H1 (cell line): ENCODE results near the gene CSNK1A1. TPM values are rescaled to one million over a fixed set of nuclear protein-coding genes. Genes with fewer than 3 reads are reported as not detected.

Source experiments
- CTCF ChIA-PET: fragments of 300-600 bp; sonication (Branson Sonifier 250); formaldehyde crosslinking; loops from one replicate; lab custom pipeline; 2021; ENCODE audit not compliant: partially characterized antibody; lab: Charles Lee
- POLR2A ChIA-PET: fragments of 300-600 bp; sonication (Branson Sonifier 250); formaldehyde crosslinking; loops from one replicate; lab custom pipeline; 2021; ENCODE audit warnings: inconsistent platforms; ENCODE audit not compliant: partially characterized antibody; lab: Charles Lee
- DNase-seq, 2 experiments: peaks; one replicate each; pipeline versions ENCODE4 v3.0.0 to v3.0.0-alpha.2; 2010 to 2022; ENCODE audit warnings: low spot score in 2 of 2, low read depth in 1 of 2, mixed read lengths in 1 of 2
- FAIRE-seq: peaks from 2 replicates; lab custom pipeline; 2011; peaks lifted over from hg19 to GRCh38; lab: Jason Lieb, UNC
- H2AFZ ChIP-seq: 2 replicates; pipeline ENCODE4 v1.8.1; 2012; ENCODE audit warnings: low read length, inconsistent platforms
- H2AK5ac ChIP-seq: 2 replicates; pipeline ENCODE4 v1.6.1; 2013; ENCODE audit warnings: low read depth, low read length
- H2BK120ac ChIP-seq: replicated peaks from 2 replicates; pipeline ENCODE3; 2013; ENCODE audit warnings: low read depth, low read length, inconsistent platforms
- H2BK12ac ChIP-seq: 2 replicates; pipeline ENCODE4 v1.6.1; 2013; ENCODE audit warnings: low read depth, low read length
- H2BK15ac ChIP-seq: 2 replicates; pipeline ENCODE4 v1.6.1; 2013; ENCODE audit warnings: low read length
- H2BK20ac ChIP-seq: 2 replicates; pipeline ENCODE4 v1.6.1; 2013; ENCODE audit warnings: low read length
- H2BK5ac ChIP-seq: 2 replicates; pipeline ENCODE4 v1.6.1; 2013; ENCODE audit warnings: low read depth, low read length
- H3K14ac ChIP-seq: 2 replicates; pipeline ENCODE4 v1.6.1; 2013; ENCODE audit warnings: inconsistent platforms; ENCODE audit not compliant: insufficient read length
- H3K18ac ChIP-seq: 2 replicates; pipeline ENCODE4 v1.6.1; 2013; ENCODE audit warnings: low read length; ENCODE audit errors: extremely low read depth
- H3K23ac ChIP-seq: 2 replicates; pipeline ENCODE4 v1.6.1; 2013; ENCODE audit warnings: inconsistent platforms; ENCODE audit not compliant: insufficient read length
- H3K23me2 ChIP-seq: 2 replicates; pipeline ENCODE4 v1.6.1; 2013; ENCODE audit warnings: low read depth, low read length
- H3K27ac ChIP-seq: 2 replicates; pipeline ENCODE4 v1.6.1; 2011; ENCODE audit warnings: low read depth, low read length, inconsistent platforms
- H3K27me3 ChIP-seq, 4 experiments: replicated peaks in 1 of 4; 1 replicate in 1 of 4; 2 replicates in 3 of 4; pipeline versions ENCODE4 v1.6.1 to v1.8.1; 2011 to 2013; ENCODE audit warnings: low read length in 3 of 4, mild to moderate bottlenecking in 3 of 4, inconsistent platforms in 2 of 4, mixed read lengths in 2 of 4, moderate library complexity in 1 of 4; ENCODE audit not compliant: control insufficient read depth in 3 of 4, insufficient read depth in 3 of 4; ENCODE audit errors: extremely low read depth in 1 of 4
- H3K36me3 ChIP-seq, 4 experiments: 2 replicates each; pipeline versions ENCODE4 v1.6.1 to v1.8.1; 2011 to 2013; ENCODE audit warnings: mild to moderate bottlenecking in 4 of 4, low read length in 3 of 4, moderate library complexity in 2 of 4, control low read depth in 1 of 4, inconsistent platforms in 1 of 4; ENCODE audit not compliant: insufficient read depth in 4 of 4, control insufficient read depth in 2 of 4
- H3K4ac ChIP-seq: replicated peaks from 2 replicates; pipeline ENCODE3; 2013; ENCODE audit warnings: low read length, low read depth, mixed read lengths, inconsistent platforms; ENCODE audit not compliant: insufficient read length
- H3K4me1 ChIP-seq, 4 experiments: replicated peaks in 1 of 4; 1 replicate in 1 of 4; 2 replicates in 3 of 4; pipeline versions ENCODE4 v1.6.1 to v1.8.1; 2011 to 2013; ENCODE audit warnings: low read length in 3 of 4, inconsistent platforms in 2 of 4, mixed read lengths in 1 of 4; ENCODE audit not compliant: insufficient read depth in 4 of 4, control insufficient read depth in 3 of 4
- H3K4me2 ChIP-seq, 2 experiments: 2 replicates each; pipeline versions ENCODE4 v1.6.1 to v1.8.1; 2011 to 2013; ENCODE audit warnings: low read depth in 2 of 2, low read length in 2 of 2, control low read depth in 1 of 2, inconsistent platforms in 1 of 2, mild to moderate bottlenecking in 1 of 2; ENCODE audit not compliant: insufficient read depth in 1 of 2
- H3K4me3 ChIP-seq, 4 experiments: fragments of 200-600, 300-600 bp in 1 of 4; sonication (generic), shearing (Covaris generic), sonication (Bioruptor Twin) in 1 of 4; 2 replicates each; pipeline versions ENCODE4 v1.5.1 to v1.8.1; 2011 to 2016; ENCODE audit warnings: low read length in 4 of 4, low read depth in 3 of 4, control low read depth in 2 of 4, inconsistent platforms in 2 of 4, mild to moderate bottlenecking in 2 of 4, mixed read lengths in 1 of 4, moderate library complexity in 1 of 4; ENCODE audit not compliant: insufficient read depth in 2 of 4; ENCODE audit errors: extremely low read depth in 1 of 4
- H3K56ac ChIP-seq: replicated peaks from 2 replicates; pipeline ENCODE3; 2013; ENCODE audit warnings: low read depth, mild to moderate bottlenecking, mixed read lengths, low read length, inconsistent platforms; ENCODE audit not compliant: insufficient read length
- H3K79me1 ChIP-seq: 2 replicates; pipeline ENCODE4 v1.6.1; 2013; ENCODE audit warnings: low read depth, low read length, control low read depth
- H3K79me2 ChIP-seq, 2 experiments: 2 replicates each; pipeline versions ENCODE4 v1.6.1 to v1.8.1; 2012 to 2013; ENCODE audit warnings: low read length in 2 of 2, mild to moderate bottlenecking in 2 of 2, inconsistent platforms in 1 of 2; ENCODE audit not compliant: insufficient read depth in 2 of 2, control insufficient read depth in 1 of 2
- H3K9ac ChIP-seq, 4 experiments: replicated peaks in 1 of 4; 1 replicate in 1 of 4; 2 replicates in 3 of 4; pipeline versions ENCODE4 v1.6.1 to v1.8.1; 2011 to 2013; ENCODE audit warnings: low read depth in 3 of 4, low read length in 3 of 4, control low read depth in 2 of 4, mild to moderate bottlenecking in 2 of 4, moderate library complexity in 2 of 4, inconsistent platforms in 1 of 4; ENCODE audit errors: extremely low read depth in 1 of 4
- H3K9me3 ChIP-seq, 2 experiments: 2 replicates each; pipeline versions ENCODE4 v1.6.1 to v1.8.1; 2012 to 2013; ENCODE audit warnings: mild to moderate bottlenecking in 2 of 2, moderate library complexity in 2 of 2, control low read depth in 1 of 2, inconsistent platforms in 1 of 2, low read depth in 1 of 2, low read length in 1 of 2, mixed read lengths in 1 of 2; ENCODE audit not compliant: insufficient read depth in 2 of 2
- H4K20me1 ChIP-seq, 2 experiments: replicated peaks in 1 of 2; 2 replicates each; pipeline versions ENCODE3 to v1.8.1; 2011 to 2013; ENCODE audit warnings: inconsistent platforms in 2 of 2, low read length in 2 of 2, mild to moderate bottlenecking in 1 of 2; ENCODE audit not compliant: insufficient read depth in 2 of 2, control insufficient read depth in 1 of 2
- H4K5ac ChIP-seq: 2 replicates; pipeline ENCODE4 v1.6.1; 2013; ENCODE audit warnings: low read length, low read depth, mixed read lengths, inconsistent platforms; ENCODE audit not compliant: insufficient read length
- H4K8ac ChIP-seq: 2 replicates; pipeline ENCODE4 v1.8.0; 2013; ENCODE audit warnings: mild to moderate bottlenecking, moderate library complexity, low read length, inconsistent platforms; ENCODE audit not compliant: insufficient read depth; ENCODE audit errors: extremely low read depth
- H4K91ac ChIP-seq: replicated peaks from 2 replicates; pipeline ENCODE3; 2013; ENCODE audit warnings: low read length, mixed read lengths, inconsistent platforms; ENCODE audit not compliant: insufficient read length
- GABPA ChIP-seq: IDR thresholded peaks from 2 replicates; pipeline ENCODE4 v1.6.1; 2011; ENCODE audit warnings: mild to moderate bottlenecking, low read length, moderate library complexity, borderline replicate concordance; ENCODE audit not compliant: insufficient read depth
- JUND ChIP-seq: IDR thresholded peaks from 2 replicates; pipeline ENCODE4 v1.6.1; 2011; ENCODE audit warnings: mild to moderate bottlenecking, improper control_type of control experiment, low read length
- RAD21 ChIP-seq, 2 experiments: IDR thresholded peaks in 1 of 2; conservative IDR thresholded peaks in 1 of 2; 2 replicates each; pipeline ENCODE4 v1.6.1; 2011; ENCODE audit warnings: low read depth in 2 of 2, low read length in 2 of 2, improper control_type of control experiment in 1 of 2, inconsistent platforms in 1 of 2, mild to moderate bottlenecking in 1 of 2, moderate library complexity in 1 of 2
- WGBS, 2 experiments: shearing (Covaris generic) in 1 of 2; methylation state at CpG; one replicate each; pipeline versions ENCODE4 v1.1.6 to v1.1.7; 2013 to 2015; ENCODE audit warnings: low lambda C conversion rate in 2 of 2, mixed read lengths in 2 of 2, inconsistent platforms in 1 of 2, low coverage in 1 of 2, missing lambda C conversion rate in 1 of 2; ENCODE audit not compliant: insufficient replicate concordance in 2 of 2, insufficient coverage in 1 of 2, insufficient read length in 1 of 2; ENCODE audit errors: extremely low coverage in 1 of 2, missing lambda C conversion rate in 1 of 2; 5-methylcytosine and 5-hydroxymethylcytosine counted together
- polyA plus RNA-seq, 7 experiments: library from polyadenylated mRNA; depleted of rRNA in 3 of 7; stranded (reverse) in 5 of 7; unstranded in 2 of 7; fragments of >200 nt in 5 of 7; fragments of 200-250 nt in 2 of 7; gene quantifications; 1 replicate in 5 of 7; 2 replicates in 1 of 7; 4 replicates in 1 of 7; pipeline versions ENCODE4 v1.2.1 to v1.2.3, GENCODE V29; 2011 to 2013; ENCODE audit warnings: missing spikeins in 2 of 7, mixed read lengths in 2 of 7
- total RNA-seq: library from RNA; stranded (reverse); fragmentation: NEBNext Ultra II Directional; extraction: Animal tissue kit (Norgen Biotek cat#: 25700); gene quantifications from 2 replicates; pipeline ENCODE4 v1.2.1, GENCODE V29; 2021

Gene CSNK1A1
- total and polyA plus RNA-seq, 2 of the 8 experiments (the other 6 are each of a cell fraction or from before 2014, with no cell fraction given): 61.2 to 244 TPM

DNA sequence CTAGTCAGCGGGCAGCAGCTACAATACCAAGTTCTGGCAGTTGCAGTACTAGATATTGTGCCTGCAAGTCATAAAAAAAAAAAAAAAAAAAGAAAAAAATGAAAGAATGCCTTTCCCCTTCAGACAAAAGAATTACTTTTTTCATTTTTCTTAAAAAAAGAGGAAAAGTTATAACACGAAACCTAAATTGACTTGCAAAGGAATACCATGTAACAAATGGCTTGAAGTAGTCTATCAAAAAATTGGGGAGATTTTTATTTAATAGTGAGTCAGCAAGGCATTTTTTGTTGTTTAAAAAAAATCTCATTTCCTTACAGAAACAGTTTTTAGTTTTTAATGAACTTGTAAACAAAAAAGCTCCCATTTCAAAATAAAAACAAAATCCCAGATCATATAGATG lies 55.6 kb downstream of the CSNK1A1 start:
- Histone ChIP-seq H4K8ac (no peak overlapping the region), H4K20me1 (no peaks in the 10 kb centered on the region), H3K4me1 (peaks cover 0 to 5% (median 0%) of the 10 kb centered on the region in 4 experiments; a peak in 2 of 7 replicates), H2BK15ac (no peak overlapping the region), H2BK5ac (no peak overlapping the region), H3K27me3 (peaks cover 0 to 1% (median 0%) of the 10 kb centered on the region in 4 experiments; a peak in 1 of 7 replicates), H3K4ac (no peak overlapping the region), H3K14ac (no peak overlapping the region), H3K36me3 (peaks cover 4 to 55% (median 8%) of the 10 kb centered on the region in 4 experiments; a peak in 7 of 8 replicates), H2BK12ac (no peak overlapping the region), H2BK120ac (no peak overlapping the region), H3K4me3 (no peak overlapping the region), H2AFZ (no peak overlapping the region), H2AK5ac (no peak overlapping the region)
- CTCF ChIA-PET: interaction anchor here (0.9 kb wide), 1 partner anchor 47 kb away, joined by 3 read pairs; no protein-coding TSS in a partner anchor
- TF ChIP-seq RAD21 (IDR thresholded peaks at IDR 0.05 in 1 of 2, conservative IDR thresholded peaks at IDR 0.05 in 1 of 2; ENCODE audit: low read depth in 2 of 2, low read length in 2 of 2) (no peak), JUND (no peak), GABPA (no peak)
- TF ChIP-seq, all 59 proteins: peak for 0
- no peak overlapping the region for H4K91ac ChIP-seq
- H3K79me2 ChIP-seq: no peaks in the 10 kb centered on the region
- no peak overlapping the region for H3K27ac ChIP-seq
- POLR2A ChIA-PET: interaction anchor here (1.0 kb wide), 1 partner anchor 8 kb away, joined by 3 read pairs; no protein-coding TSS in a partner anchor
- H3K9me3 ChIP-seq: no peaks in the 10 kb centered on the region
- FAIRE-seq: no peak
- H3K56ac ChIP-seq: no peak overlapping the region
- no peak overlapping the region for H4K5ac ChIP-seq
- H3K9ac ChIP-seq: no peak overlapping the region
- no peak overlapping the region for H2BK20ac ChIP-seq
- WGBS, 2 experiments: 59% methylated on average over 2 of the region's 2 CpGs; no CpG with 5 or more reads in 1 of the 2 experiments
- no peak for DNase-seq
- H3K4me2 ChIP-seq: no peak overlapping the region
- no peaks in the 10 kb centered on the region for H3K79me1 ChIP-seq
- no peaks in the 10 kb centered on the region for H3K23me2 ChIP-seq
- no peak overlapping the region for H3K18ac ChIP-seq
- no peak overlapping the region for H3K23ac ChIP-seq
